ENCODE measurements around the gene FAM187B. TPM values are rescaled to one million over a fixed set of nuclear protein-coding genes. Genes with fewer than 3 reads are reported as not detected.

The FAM187B gene
- total and polyA plus RNA-seq, 12 donors, result 0.06 to 0.48 (median 0.16) TPM; not detected in 8

DNA sequence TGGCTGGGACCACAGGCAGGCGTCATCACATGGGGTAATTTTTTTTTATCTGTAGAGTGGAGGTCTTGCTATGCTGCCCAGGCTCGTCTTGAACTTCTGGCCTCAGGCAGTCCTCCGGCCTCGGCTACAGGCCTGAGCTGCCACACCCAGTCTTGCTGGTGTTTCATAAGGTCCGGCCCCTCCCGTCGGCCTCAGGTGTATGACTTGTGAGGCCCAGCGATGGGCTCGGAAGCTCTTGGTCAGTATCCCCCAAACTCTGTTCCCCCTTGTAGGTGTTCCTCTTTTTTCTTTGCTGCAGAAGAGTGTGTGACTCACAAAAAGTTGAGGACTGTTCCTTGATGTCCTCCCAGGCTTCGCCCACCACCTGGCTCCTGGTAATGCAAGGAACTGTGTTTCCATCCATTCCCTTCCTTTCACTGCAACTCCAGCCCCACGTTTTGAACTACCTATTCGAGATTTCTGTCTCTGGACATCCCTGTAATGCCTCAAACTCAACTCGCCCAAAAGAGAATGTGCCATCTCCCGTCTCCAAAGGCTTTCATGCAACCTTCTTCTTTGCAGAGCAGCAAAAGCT, 45.2 kb upstream of the FAM187B start:
- H3K27ac ChIP-seq, result no peak overlapping the region
- WGBS, 4 donors, result 70 to 83% (median 72%) methylated on average over 13 to 14 of the region's 14 CpGs

DNA sequence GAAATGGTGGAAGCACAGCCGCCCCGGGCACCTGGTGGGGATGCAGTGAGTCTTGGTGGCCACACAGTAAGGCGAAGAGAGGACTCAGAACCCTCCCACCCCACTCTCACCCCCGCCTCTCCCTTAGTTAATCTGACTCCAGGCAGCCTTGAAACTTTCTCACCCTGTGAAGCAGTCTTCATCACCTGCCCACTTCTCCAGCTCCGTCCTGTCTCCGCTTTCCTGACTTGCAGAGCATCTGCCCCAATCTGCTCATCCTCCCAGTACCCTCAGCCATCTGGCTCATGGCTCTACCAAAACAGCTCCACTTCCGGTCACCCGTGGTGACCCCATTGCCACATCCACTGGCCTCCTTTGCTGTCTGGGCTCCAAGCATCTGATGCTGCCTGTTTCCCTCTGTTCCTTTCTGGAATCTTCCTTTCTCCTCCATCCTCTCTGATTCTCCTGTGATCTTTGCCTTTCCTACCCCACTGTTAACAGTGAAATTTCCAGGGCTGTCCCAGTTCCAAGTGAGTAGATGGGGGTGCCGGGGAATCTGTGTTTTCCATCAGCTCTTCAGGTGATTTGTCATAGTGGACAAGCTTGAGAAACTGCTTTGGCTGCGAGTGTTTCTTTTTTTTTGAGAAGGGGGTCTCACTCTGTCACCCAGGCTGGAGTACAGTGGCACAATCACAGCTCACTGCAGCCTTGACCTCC, 44.6 kb upstream of the FAM187B start:
- H3K4me1 ChIP-seq (replicated peaks in 1 of 2), result peaks cover 3 to 11% of the 10 kb centered on the region in 2 donors
- H3K9me3 ChIP-seq (replicated peaks in 1 of 3), result no peaks in the 10 kb centered on the region
- no peak for DNase-seq
- H3K27me3 ChIP-seq, result no peaks in the 10 kb centered on the region
- WGBS, 4 donors, result 77 to 83% (median 81%) methylated on average over 9 to 10 of the region's 10 CpGs
- TF ChIP-seq, protein P1, sequence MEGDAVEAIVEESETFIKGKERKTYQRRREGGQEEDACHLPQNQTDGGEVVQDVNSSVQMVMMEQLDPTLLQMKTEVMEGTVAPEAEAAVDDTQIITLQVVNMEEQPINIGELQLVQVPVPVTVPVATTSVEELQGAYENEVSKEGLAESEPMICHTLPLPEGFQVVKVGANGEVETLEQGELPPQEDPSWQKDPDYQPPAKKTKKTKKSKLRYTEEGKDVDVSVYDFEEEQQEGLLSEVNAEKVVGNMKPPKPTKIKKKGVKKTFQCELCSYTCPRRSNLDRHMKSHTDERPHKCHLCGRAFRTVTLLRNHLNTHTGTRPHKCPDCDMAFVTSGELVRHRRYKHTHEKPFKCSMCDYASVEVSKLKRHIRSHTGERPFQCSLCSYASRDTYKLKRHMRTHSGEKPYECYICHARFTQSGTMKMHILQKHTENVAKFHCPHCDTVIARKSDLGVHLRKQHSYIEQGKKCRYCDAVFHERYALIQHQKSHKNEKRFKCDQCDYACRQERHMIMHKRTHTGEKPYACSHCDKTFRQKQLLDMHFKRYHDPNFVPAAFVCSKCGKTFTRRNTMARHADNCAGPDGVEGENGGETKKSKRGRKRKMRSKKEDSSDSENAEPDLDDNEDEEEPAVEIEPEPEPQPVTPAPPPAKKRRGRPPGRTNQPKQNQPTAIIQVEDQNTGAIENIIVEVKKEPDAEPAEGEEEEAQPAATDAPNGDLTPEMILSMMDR (IDR thresholded peaks at IDR 0.05), result no peak
- no peak for TF ChIP-seq POLR2A (IDR thresholded peaks at IDR 0.05)
- H3K36me3 ChIP-seq (replicated peaks in 1 of 2), result peaks cover 0 to 69% of the 10 kb centered on the region in 2 donors
- no peak overlapping the region for H3K27ac ChIP-seq
- intact Hi-C loops (cut with DNase I), result loop anchor here in 1 of 2 donors (10.0 kb wide), 1 partner anchor 192 kb away; no protein-coding TSS in a partner anchor
- no peak overlapping the region for H3K4me3 ChIP-seq

More for the DNA sequence above, 45.2 kb upstream of the FAM187B start:
- no peak for DNase-seq
- H3K36me3 ChIP-seq (replicated peaks in 1 of 2), result peaks cover 0 to 76% of the 10 kb centered on the region in 2 donors
- no peaks in the 10 kb centered on the region for H3K9me3 ChIP-seq (replicated peaks in 1 of 3)
- no peak overlapping the region for H3K4me3 ChIP-seq
- intact Hi-C loops (cut with DNase I), result loop anchor here in 1 of 2 donors (10.0 kb wide), 1 partner anchor 191 kb away; no protein-coding TSS in a partner anchor
- no peaks in the 10 kb centered on the region for H3K27me3 ChIP-seq
- peaks cover 9 to 13% of the 10 kb centered on the region in 2 donors for H3K4me1 ChIP-seq (replicated peaks in 1 of 2)
- TF ChIP-seq, protein P1 (IDR thresholded peaks at IDR 0.05), result no peak
- no peak for TF ChIP-seq POLR2A (IDR thresholded peaks at IDR 0.05)

DNA sequence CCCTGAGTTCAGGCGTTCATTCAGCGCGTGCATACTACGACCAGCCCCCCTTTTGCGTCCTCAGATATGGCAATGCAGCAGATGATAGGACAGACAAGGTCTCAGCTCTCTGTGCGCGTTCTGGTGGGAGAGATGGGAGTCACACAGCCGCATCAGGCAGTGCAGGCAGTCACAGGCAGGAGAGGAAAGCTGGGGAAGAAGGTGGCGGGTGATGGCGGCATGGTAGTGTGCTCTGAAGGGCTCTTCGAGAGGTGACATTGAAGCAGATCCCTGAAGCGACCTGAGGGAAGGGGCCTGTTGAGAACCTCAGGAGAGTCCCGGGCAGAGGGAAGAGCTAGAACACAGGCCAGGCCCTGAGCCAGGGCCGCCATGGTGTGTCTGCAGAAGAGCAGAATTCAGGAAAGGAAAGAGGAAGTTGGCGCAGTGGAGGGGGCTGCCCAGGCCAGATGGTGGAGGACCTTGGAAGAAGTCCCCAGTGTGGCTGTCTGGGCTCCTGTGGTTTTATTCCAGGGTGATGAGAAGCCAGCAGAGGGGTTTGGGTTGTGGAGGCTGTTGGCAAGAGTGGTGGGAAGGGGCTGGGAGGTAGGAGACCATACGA, 43.7 kb upstream of the FAM187B start:
- intact Hi-C loops (cut with DNase I), result loop anchor here in 1 of 2 donors (10.0 kb wide), 1 partner anchor 193 kb away; no protein-coding TSS in a partner anchor
- H3K36me3 ChIP-seq (replicated peaks in 1 of 2), result peaks cover 0 to 69% of the 10 kb centered on the region in 2 donors
- no peaks in the 10 kb centered on the region for H3K9me3 ChIP-seq (replicated peaks in 1 of 3)
- no peaks in the 10 kb centered on the region for H3K27me3 ChIP-seq
- H3K4me3 ChIP-seq, result no peak overlapping the region
- DNase-seq, result peak in 1 of 7 donors; percentile 37
- H3K4me1 ChIP-seq (replicated peaks in 1 of 2), result peaks cover 3 to 11% of the 10 kb centered on the region in 2 donors
- H3K27ac ChIP-seq, result no peak overlapping the region
- TF ChIP-seq, protein P1 (IDR thresholded peaks at IDR 0.05), result no peak
- TF ChIP-seq POLR2A (IDR thresholded peaks at IDR 0.05), result no peak
- WGBS, 4 donors, result 81 to 88% (median 83%) methylated on average over 16 of the region's 16 CpGs

- Histone ChIP-seq H3K4me1 (replicated peaks in 1 of 2) (peaks cover 3 to 17% of the 10 kb centered on the region in 2 donors), H3K36me3 (replicated peaks in 1 of 2) (peaks cover 0 to 62% of the 10 kb centered on the region in 2 donors), H3K27me3 (no peaks in the 10 kb centered on the region), H3K27ac (no peak overlapping the region), H3K9me3 (replicated peaks in 1 of 3) (no peaks in the 10 kb centered on the region), H3K4me3 (no peak overlapping the region)
- DNase-seq, result no peak
- WGBS, 4 donors, result 85 to 93% (median 86%) methylated on average over 4 to 7 of the region's 7 CpGs
- TF ChIP-seq, protein P1 (IDR thresholded peaks at IDR 0.05), result no peak
- no peak for TF ChIP-seq POLR2A (IDR thresholded peaks at IDR 0.05)
- intact Hi-C loops (cut with DNase I), result loop anchor here in 1 of 2 donors (10.0 kb wide), 1 partner anchor 193 kb away; no protein-coding TSS in a partner anchor
Measured at GRCh38 chr19:35271546-35271945, 43.0 kb upstream of the FAM187B start.
